Heart left ventricle (tissue), 16 donors: ENCODE measurements around the gene GLB1L2. TPM values are rescaled to one million over a fixed set of nuclear protein-coding genes. Genes with fewer than 3 reads are reported as not detected.

ENCODE experiments used
- ATAC-seq, 4 donors: fragments of 200-7000 bp; cut with Tn5 transposase; one replicate each; pipeline ENCODE4 v1.9.1; 2020 to 2022; ENCODE audit warnings: moderate library complexity in 4 of 4, mild to moderate bottlenecking in 3 of 4, moderate number of reproducible peaks in 1 of 4
- DNase-seq, 5 donors: peaks; one replicate each; pipeline ENCODE4 v3.0.0-alpha.2; 2020
- H3K27ac ChIP-seq, 12 donors: fragments of 200-600 bp; sonication (generic) in 4 of 12; one replicate each; pipeline versions ENCODE4 v1.5.0 to v1.8.0; 2016 to 2022; ENCODE audit warnings: mild to moderate bottlenecking in 2 of 12
- H3K27me3 ChIP-seq, 9 donors: fragments of 200-600 bp; sonication (generic) in 2 of 9; one replicate each; pipeline versions ENCODE4 v1.5.1 to v1.8.0; 2016 to 2022; ENCODE audit warnings: mild to moderate bottlenecking in 3 of 9
- H3K36me3 ChIP-seq, 9 donors: fragments of 200-600 bp; sonication (generic) in 2 of 9; one replicate each; pipeline versions ENCODE4 v1.5.0 to v1.8.0; 2018 to 2022; ENCODE audit warnings: mild to moderate bottlenecking in 2 of 9
- H3K4me1 ChIP-seq, 12 donors: fragments of 200-600 bp; sonication (generic) in 4 of 12; one replicate each; pipeline versions ENCODE4 v1.5.0 to v1.8.0; 2016 to 2022; ENCODE audit warnings: mild to moderate bottlenecking in 3 of 12
- H3K4me3 ChIP-seq, 12 donors: fragments of 200-600 bp; sonication (generic) in 4 of 12; one replicate each; pipeline versions ENCODE4 v1.5.0 to v1.8.0; 2017 to 2022; ENCODE audit warnings: mild to moderate bottlenecking in 9 of 12, moderate library complexity in 4 of 12
- H3K9me3 ChIP-seq, 12 donors: fragments of 200-600 bp; sonication (generic) in 4 of 12; one replicate each; pipeline versions ENCODE4 v1.5.0 to v1.8.0; 2016 to 2022; ENCODE audit warnings: mild to moderate bottlenecking in 1 of 12
- POLR2A ChIP-seq, 2 donors: fragments of 450-650 bp; IDR thresholded peaks; one replicate each; pipeline ENCODE4 v1.6.1; 2017; ENCODE audit warnings: antibody characterized with exemption in 2 of 2, mild to moderate bottlenecking in 2 of 2, moderate library complexity in 2 of 2
- WGBS, 4 donors: extraction: QIAGEN DNeasy Blood & Tissue Kit in 2 of 4; methylation state at CpG; one replicate each; pipeline versions ENCODE4 v1.1.5 to v1.1.7; 2013 to 2018; 5-methylcytosine and 5-hydroxymethylcytosine counted together
- intact Hi-C, 10 donors: fragments of 100-400 bp; cut with DNase I; formaldehyde crosslinking; loops; one replicate each; pipeline versions ENCODE4 v1.11.1 to v1.14.2; 2022
- polyA plus RNA-seq, 2 donors: library from polyadenylated mRNA; stranded (reverse); fragments of 200-250 nt; gene quantifications; one replicate each; pipeline ENCODE4 v1.2.3, GENCODE V29; 2013
- total RNA-seq, 9 donors: library from RNA; depleted of rRNA in 2 of 9; stranded (reverse); fragments of >200 nt in 2 of 9; fragmentation: NEBNext Ultra II Directional in 3 of 9; extraction: Animal tissue kit (Norgen Biotek cat#: 25700) in 3 of 9; gene quantifications; one replicate each; pipeline versions ENCODE4 v1.1.0 to v1.2.4, GENCODE V29; 2016 to 2023
- TF ChIP-seq, protein P1 (sequence below), 12 donors: fragments of 200-600 bp; sonication (generic) in 4 of 12; IDR thresholded peaks; one replicate each; pipeline versions ENCODE4 v1.5.0 to v1.8.0; 2018 to 2022; ENCODE audit warnings: antibody characterized with exemption in 12 of 12, mild to moderate bottlenecking in 5 of 12
- donor health status: ischemic (EF 13 %, LVEDD 7.1; RV severe dilation, severe dysfunction).
- donor health status: healthy with polysubstance abuse.
- donor health status: DM: no; HTN: yes; CAD: no.
- donor health status: DM: no; HTN: no; CAD: no.
- donor health status: ischemic (EF 25% LVEDD 6.9; RV normal size, moderate dysfunction).
- donor health status: ischemic (EF 25% LVEDD 5.7; RV mildly dilated, moderate dysfunction).
- donor health status: healthy.
- donor health status: DM: yes; HTN: yes; CAD: no.
- donor health status: ischemic (EF 35%, LVEDD 5.7; RV mildly dilated, moderate dysfunction).
- donor health status: nonischemic (EF 11% LVEDD 7.7; RV severe dilation, severe dysfunction).
- donor health status: DM: yes; HTN: yes; CAD: no.
- donor health status: PGD.
- donor health status: ischemic (EF 29% LVEDD 5.4; RV normal size, mild dysfunction).
- donor health status: nonischemic (EF 23%, LVEDD 6.1; RV moderate dilation, normal function).

Gene GLB1L2
- total and polyA plus RNA-seq, 11 donors, result 0.15 to 1.3 (median 0.37) TPM; not detected in 2

DNA sequence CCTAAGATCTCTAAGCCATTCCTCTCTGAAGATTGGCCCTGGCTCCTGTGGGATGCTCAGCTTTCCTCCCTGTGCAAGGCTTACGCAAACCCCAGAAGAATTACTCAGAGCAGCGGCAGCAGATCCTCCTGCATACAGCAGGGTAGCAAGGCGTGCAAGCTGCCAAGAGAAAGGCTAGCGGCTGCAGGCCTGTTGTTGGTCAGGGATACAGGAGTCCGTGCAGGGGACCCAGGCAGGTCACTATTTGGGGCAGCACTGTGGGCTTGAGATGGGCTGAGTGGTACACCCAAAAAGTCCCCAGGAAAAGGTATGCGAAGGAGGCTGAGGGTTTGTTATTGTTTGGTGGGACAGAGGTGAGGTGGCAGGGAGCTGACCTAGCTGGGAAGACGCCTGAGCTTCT, 1.5 kb downstream of the GLB1L2 start:
- no peaks in the 10 kb centered on the region for H3K36me3 ChIP-seq

DNA sequence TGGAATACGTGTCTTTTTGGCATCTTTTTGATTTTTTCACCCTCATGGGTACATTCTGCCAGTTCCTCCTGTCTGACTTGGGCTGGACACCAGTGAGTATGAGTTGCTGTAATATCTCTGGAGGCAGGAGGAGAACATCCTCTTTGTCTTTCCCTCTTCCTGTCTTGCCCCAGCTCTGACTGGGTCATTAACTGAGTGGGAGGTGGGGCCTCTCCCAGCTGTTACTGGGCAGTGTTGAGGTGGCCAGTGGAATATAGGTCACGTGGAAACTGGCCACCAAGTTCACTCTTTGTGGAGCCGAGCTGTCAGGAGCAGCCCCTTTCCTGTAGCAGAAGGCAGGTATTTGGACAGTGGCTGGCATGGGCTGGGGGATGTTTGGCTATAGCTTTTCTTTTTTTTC, 2.2 kb downstream of the GLB1L2 start:
- ATAC-seq (no peak), DNase-seq (no peak)
- Histone ChIP-seq H3K4me3 (no peak overlapping the region), H3K4me1 (peaks cover 0 to 21% (median 12%) of the 10 kb centered on the region in 12 donors), H3K27me3 (peaks cover 0 to 40% (median 13%) of the 10 kb centered on the region in 9 donors), H3K36me3 (no peaks in the 10 kb centered on the region), H3K9me3 (no peaks in the 10 kb centered on the region), H3K27ac (no peak overlapping the region)
- 48 to 66% (median 64%) methylated on average over 2 to 3 of the region's 3 CpGs for WGBS, 4 donors
- TF ChIP-seq, protein P1, sequence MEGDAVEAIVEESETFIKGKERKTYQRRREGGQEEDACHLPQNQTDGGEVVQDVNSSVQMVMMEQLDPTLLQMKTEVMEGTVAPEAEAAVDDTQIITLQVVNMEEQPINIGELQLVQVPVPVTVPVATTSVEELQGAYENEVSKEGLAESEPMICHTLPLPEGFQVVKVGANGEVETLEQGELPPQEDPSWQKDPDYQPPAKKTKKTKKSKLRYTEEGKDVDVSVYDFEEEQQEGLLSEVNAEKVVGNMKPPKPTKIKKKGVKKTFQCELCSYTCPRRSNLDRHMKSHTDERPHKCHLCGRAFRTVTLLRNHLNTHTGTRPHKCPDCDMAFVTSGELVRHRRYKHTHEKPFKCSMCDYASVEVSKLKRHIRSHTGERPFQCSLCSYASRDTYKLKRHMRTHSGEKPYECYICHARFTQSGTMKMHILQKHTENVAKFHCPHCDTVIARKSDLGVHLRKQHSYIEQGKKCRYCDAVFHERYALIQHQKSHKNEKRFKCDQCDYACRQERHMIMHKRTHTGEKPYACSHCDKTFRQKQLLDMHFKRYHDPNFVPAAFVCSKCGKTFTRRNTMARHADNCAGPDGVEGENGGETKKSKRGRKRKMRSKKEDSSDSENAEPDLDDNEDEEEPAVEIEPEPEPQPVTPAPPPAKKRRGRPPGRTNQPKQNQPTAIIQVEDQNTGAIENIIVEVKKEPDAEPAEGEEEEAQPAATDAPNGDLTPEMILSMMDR (IDR thresholded peaks at IDR 0.05), result no peak
- no peak for TF ChIP-seq POLR2A (IDR thresholded peaks at IDR 0.05)
- intact Hi-C loops, result no loop called here

More for the DNA sequence above, 1.5 kb downstream of the GLB1L2 start:
- Histone ChIP-seq H3K27me3 (peaks cover 0 to 40% (median 13%) of the 10 kb centered on the region in 9 donors), H3K9me3 (no peaks in the 10 kb centered on the region), H3K4me1 (peaks cover 0 to 21% (median 12%) of the 10 kb centered on the region in 12 donors), H3K27ac (no peak overlapping the region), H3K4me3 (no peak overlapping the region)
- WGBS, 4 donors, result 69 to 79% (median 72%) methylated on average over 7 of the region's 7 CpGs
- TF ChIP-seq, protein P1 (IDR thresholded peaks at IDR 0.05), result no peak
- no peak for TF ChIP-seq POLR2A (IDR thresholded peaks at IDR 0.05)
- intact Hi-C loops, result no loop called here
- DNase-seq (no peak), ATAC-seq (no peak)

DNA sequence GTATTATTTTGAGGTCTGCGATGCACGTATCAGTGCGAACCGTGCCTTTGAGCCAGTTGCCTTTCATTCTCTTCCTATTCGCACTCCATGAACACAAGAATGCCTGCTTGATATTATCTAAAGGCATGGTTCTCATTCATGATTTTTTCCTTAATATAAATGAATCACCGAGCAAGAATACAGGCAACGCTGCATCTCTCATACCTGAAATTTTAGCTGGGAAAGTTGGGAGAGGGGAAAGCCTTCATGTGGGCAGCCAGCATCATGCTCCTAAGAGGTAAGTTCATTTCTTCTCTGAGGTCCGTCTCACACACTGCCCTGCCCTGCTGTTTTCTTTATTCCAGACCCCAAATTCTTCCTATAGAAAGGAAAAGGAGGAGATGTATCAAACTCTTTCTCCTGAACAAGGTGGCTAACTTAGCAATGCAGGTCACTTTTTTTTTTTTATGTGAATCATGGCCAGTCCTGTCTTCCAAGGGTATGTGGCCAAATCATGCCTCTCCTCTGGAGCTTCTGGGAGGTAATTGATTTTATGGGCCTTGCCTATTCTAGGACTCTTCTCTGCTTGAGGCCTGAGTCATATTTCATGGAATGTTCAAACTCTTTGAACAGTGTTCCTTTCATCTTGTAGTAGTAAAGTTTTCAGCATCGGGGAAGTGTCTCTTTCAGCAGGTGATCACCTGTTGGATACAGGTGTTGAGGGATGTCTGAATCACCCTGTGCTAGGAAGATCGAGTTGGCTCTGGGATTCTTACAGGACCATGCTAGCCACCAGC, 3.2 kb downstream of the GLB1L2 start:
- Histone ChIP-seq H3K9me3 (no peaks in the 10 kb centered on the region), H3K36me3 (no peaks in the 10 kb centered on the region), H3K27ac (no peak overlapping the region), H3K27me3 (peaks cover 0 to 39% (median 13%) of the 10 kb centered on the region in 9 donors), H3K4me3 (no peak overlapping the region), H3K4me1 (peaks cover 0 to 21% (median 12%) of the 10 kb centered on the region in 12 donors)
- TF ChIP-seq POLR2A (IDR thresholded peaks at IDR 0.05), result no peak
- TF ChIP-seq, protein P1 (IDR thresholded peaks at IDR 0.05), result no peak
- WGBS, 4 donors, result 86 to 90% (median 88%) methylated on average over 10 of the region's 10 CpGs
- DNase-seq (no peak), ATAC-seq (no peak)
- intact Hi-C loops, result no loop called here

DNA sequence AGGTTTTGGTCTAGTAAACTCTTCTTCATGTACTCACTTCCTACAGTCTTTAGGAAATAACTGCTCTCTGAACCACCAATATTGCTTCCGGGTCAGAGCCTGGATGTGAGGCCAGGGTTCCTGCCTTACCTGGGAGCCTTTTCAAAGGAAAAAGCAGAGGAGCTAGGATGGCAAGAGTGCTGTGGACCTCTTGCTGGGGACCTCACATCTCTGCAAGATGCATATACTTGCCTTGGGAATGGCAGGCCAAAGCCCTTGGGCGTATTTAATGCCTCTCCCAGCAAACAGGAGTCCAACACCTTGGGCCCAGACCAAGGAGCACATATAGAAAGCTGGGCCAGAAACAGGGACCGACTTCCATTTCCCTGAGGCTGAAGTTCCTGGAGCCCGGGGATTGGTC, 5.3 kb downstream of the GLB1L2 start:
- no peak overlapping the region for H3K27ac ChIP-seq
- H3K4me3 ChIP-seq, result no peak overlapping the region
- WGBS, 4 donors, result 88 to 94% (median 92%) methylated on average over 4 of the region's 4 CpGs
- no peaks in the 10 kb centered on the region for H3K36me3 ChIP-seq
- peaks cover 0 to 27% (median 7%) of the 10 kb centered on the region in 9 donors for H3K27me3 ChIP-seq
- no peak for ATAC-seq
- TF ChIP-seq, protein P1 (IDR thresholded peaks at IDR 0.05), result no peak
- H3K4me1 ChIP-seq, result peaks cover 0 to 9% (median 5%) of the 10 kb centered on the region in 12 donors
- no peaks in the 10 kb centered on the region for H3K9me3 ChIP-seq
- intact Hi-C loops, result no loop called here
- no peak for DNase-seq
